Activated CD4-positive, alpha-beta T cell treated with anti-CD3 and anti-CD28 coated beads, Interleukin-2, amount 50 U/mL, for 16 hours (primary cell): ENCODE results near the gene TMPRSS13.
A peak's percentile ranks its signal among the peaks of the same experiment; 100 is the strongest.

Experiments used
- DNase-seq: peaks from one replicate; pipeline ENCODE4 v3.0.0-alpha.2; 2020

Gene TMPRSS13

GRCh38 chr11:117910525-117910924 lies 18.7 kb downstream of the TMPRSS13 start:
- DNase-seq, result no peak

GRCh38 chr11:117909611-117910382 lies 19.4 kb downstream of the TMPRSS13 start:
- DNase-seq, result no peak

- DNase-seq, result no peak
These were observed 20.1 kb downstream of the TMPRSS13 start for GRCh38 chr11:117908959-117909610.

- DNase-seq, result no peak
These were observed 20.9 kb downstream of the TMPRSS13 start for GRCh38 chr11:117908109-117908895.

GRCh38 chr11:117907276-117908108 lies 21.7 kb downstream of the TMPRSS13 start:
- peak; percentile 83 for DNase-seq

- DNase-seq, result no peak
These were observed 22.5 kb downstream of the TMPRSS13 start for GRCh38 chr11:117906710-117907109.

GRCh38 chr11:117906126-117906525 lies 23.1 kb downstream of the TMPRSS13 start:
- no peak for DNase-seq

GRCh38 chr11:117905524-117905923 lies 23.7 kb downstream of the TMPRSS13 start:
- no peak for DNase-seq

GRCh38 chr11:117903505-117904382 lies 25.5 kb downstream of the TMPRSS13 start:
- DNase-seq, result no peak

GRCh38 chr11:117902001-117902845 lies 27.0 kb downstream of the TMPRSS13 start:
- no peak for DNase-seq

GRCh38 chr11:117901601-117902000 lies 27.6 kb downstream of the TMPRSS13 start:
- DNase-seq, result no peak

- no peak for DNase-seq
These were observed 28.3 kb downstream of the TMPRSS13 start for GRCh38 chr11:117900720-117901440.

- no peak for DNase-seq
These were observed 29.0 kb downstream of the TMPRSS13 start for GRCh38 chr11:117900121-117900648.

GRCh38 chr11:117898059-117898458 lies 31.1 kb downstream of the TMPRSS13 start:
- no peak for DNase-seq

GRCh38 chr11:117892651-117893050 lies 36.6 kb downstream of the TMPRSS13 start:
- DNase-seq, result no peak

GRCh38 chr11:117891362-117891761 lies 37.8 kb downstream of the TMPRSS13 start:
- DNase-seq, result no peak

GRCh38 chr11:117888139-117888566 lies 41.0 kb downstream of the TMPRSS13 start:
- no peak for DNase-seq

GRCh38 chr11:117887431-117888138 lies 41.6 kb downstream of the TMPRSS13 start:
- DNase-seq, result no peak

GRCh38 chr11:117885777-117886176 lies 43.4 kb downstream of the TMPRSS13 start:
- no peak for DNase-seq
